ENCODE measurements around the gene UBAC2.

DNA sequence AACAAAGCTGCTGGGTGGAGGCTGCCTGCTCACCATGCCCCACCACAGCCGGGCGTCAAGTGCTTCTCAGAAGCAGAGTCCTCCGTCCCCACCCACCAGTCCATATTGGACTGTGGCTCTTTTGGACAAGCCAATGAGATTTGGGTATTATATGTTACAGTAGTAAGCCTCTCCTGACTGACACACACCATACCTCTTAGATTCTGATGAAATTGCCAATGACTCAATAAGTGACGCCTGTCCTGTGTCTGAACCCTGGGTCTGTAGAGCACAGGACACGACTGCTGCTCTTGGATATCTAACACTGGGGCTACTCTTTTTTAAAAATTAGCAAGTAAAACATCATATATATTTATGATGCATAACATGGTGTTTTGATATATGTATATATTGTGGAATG lies 44.8 kb upstream of the UBAC2 start:
- TF ChIP-seq, protein P1, sequence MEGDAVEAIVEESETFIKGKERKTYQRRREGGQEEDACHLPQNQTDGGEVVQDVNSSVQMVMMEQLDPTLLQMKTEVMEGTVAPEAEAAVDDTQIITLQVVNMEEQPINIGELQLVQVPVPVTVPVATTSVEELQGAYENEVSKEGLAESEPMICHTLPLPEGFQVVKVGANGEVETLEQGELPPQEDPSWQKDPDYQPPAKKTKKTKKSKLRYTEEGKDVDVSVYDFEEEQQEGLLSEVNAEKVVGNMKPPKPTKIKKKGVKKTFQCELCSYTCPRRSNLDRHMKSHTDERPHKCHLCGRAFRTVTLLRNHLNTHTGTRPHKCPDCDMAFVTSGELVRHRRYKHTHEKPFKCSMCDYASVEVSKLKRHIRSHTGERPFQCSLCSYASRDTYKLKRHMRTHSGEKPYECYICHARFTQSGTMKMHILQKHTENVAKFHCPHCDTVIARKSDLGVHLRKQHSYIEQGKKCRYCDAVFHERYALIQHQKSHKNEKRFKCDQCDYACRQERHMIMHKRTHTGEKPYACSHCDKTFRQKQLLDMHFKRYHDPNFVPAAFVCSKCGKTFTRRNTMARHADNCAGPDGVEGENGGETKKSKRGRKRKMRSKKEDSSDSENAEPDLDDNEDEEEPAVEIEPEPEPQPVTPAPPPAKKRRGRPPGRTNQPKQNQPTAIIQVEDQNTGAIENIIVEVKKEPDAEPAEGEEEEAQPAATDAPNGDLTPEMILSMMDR (IDR thresholded peaks at IDR 0.05) = no peak
- TF ChIP-seq POLR2A (IDR thresholded peaks at IDR 0.05) = no peak

Measured in heart left ventricle (tissue), 13 donors.